ENCODE measurements around the gene SH3GLB1.

The SH3GLB1 gene

GRCh38 chr1:86775395-86775794 is 71.0 kb downstream of the SH3GLB1 start:
- Histone ChIP-seq H3K9ac (ENCODE audit: low read length) (no peak overlapping the region), H3K9me3 (ENCODE audit: low read length) (no peaks in the 10 kb centered on the region), H3K27ac (ENCODE audit: low read depth, low read length) (no peak overlapping the region), H3K4me3 (ENCODE audit: low read depth in 1 of 2, low read length in 2 of 2) (no peak overlapping the region), H3K36me3 (ENCODE audit: insufficient read depth, low read length) (no peaks in the 10 kb centered on the region), H3K4me1 (ENCODE audit: insufficient read depth, low read length) (peaks cover 8% of the 10 kb centered on the region), H3K27me3 (ENCODE audit: control insufficient read depth in 1 of 2, insufficient read depth in 2 of 2, low read length in 2 of 2) (no peaks in the 10 kb centered on the region)

- H3K9ac ChIP-seq (ENCODE audit: low read length) = no peak overlapping the region
- no peak overlapping the region for H3K27ac ChIP-seq (ENCODE audit: low read depth, low read length)
- no peaks in the 10 kb centered on the region for H3K27me3 ChIP-seq (ENCODE audit: control insufficient read depth in 1 of 2, insufficient read depth in 2 of 2, low read length in 2 of 2)
- H3K9me3 ChIP-seq (ENCODE audit: low read length) = no peaks in the 10 kb centered on the region
- no peaks in the 10 kb centered on the region for H3K36me3 ChIP-seq (ENCODE audit: insufficient read depth, low read length)
- no peak overlapping the region for H3K4me3 ChIP-seq (ENCODE audit: low read depth in 1 of 2, low read length in 2 of 2)
- H3K4me1 ChIP-seq (ENCODE audit: insufficient read depth, low read length) = peaks cover 8% of the 10 kb centered on the region
Observed at GRCh38 chr1:86776108-86776507, 71.7 kb downstream of the SH3GLB1 start.

DNA sequence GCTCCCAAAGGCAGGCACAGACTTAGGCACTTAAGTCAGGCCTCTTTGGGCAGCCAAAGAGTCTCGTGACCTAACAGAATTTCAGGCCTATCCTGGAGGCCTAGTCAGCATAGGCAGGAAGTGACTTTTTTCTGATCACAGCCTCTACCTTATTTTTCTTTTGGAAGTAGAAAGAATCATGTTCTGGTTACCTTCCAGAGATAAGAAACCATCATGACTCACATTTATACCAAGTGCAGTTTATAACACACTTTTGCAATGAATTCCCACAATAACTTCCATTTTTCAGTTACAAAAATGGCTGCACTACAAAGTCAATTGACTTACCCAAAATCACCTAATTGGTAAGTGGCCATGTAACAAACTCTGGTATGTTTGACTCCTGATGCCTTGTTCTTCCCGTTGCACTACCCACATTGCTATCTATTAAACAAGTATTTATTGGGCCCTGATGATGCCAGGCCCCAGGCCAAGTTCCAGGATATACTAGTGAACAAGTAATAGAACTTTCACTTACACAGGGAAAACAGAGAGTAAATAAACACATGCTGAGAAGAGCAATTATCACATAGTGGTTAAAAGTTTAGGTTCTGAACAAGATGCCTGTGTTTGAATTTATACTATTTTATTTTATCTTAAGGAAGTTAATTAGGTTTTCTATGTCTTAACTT is 74.3 kb downstream of the SH3GLB1 start:
- Histone ChIP-seq H3K27me3 (ENCODE audit: control insufficient read depth in 1 of 2, insufficient read depth in 2 of 2, low read length in 2 of 2) (no peaks in the 10 kb centered on the region), H3K4me3 (ENCODE audit: low read depth in 1 of 2, low read length in 2 of 2) (no peak overlapping the region), H3K9ac (ENCODE audit: low read length) (no peak overlapping the region), H3K4me1 (ENCODE audit: insufficient read depth, low read length) (peaks cover 5% of the 10 kb centered on the region), H3K36me3 (ENCODE audit: insufficient read depth, low read length) (no peaks in the 10 kb centered on the region), H3K27ac (ENCODE audit: low read depth, low read length) (no peak overlapping the region), H3K9me3 (ENCODE audit: low read length) (no peaks in the 10 kb centered on the region)

DNA sequence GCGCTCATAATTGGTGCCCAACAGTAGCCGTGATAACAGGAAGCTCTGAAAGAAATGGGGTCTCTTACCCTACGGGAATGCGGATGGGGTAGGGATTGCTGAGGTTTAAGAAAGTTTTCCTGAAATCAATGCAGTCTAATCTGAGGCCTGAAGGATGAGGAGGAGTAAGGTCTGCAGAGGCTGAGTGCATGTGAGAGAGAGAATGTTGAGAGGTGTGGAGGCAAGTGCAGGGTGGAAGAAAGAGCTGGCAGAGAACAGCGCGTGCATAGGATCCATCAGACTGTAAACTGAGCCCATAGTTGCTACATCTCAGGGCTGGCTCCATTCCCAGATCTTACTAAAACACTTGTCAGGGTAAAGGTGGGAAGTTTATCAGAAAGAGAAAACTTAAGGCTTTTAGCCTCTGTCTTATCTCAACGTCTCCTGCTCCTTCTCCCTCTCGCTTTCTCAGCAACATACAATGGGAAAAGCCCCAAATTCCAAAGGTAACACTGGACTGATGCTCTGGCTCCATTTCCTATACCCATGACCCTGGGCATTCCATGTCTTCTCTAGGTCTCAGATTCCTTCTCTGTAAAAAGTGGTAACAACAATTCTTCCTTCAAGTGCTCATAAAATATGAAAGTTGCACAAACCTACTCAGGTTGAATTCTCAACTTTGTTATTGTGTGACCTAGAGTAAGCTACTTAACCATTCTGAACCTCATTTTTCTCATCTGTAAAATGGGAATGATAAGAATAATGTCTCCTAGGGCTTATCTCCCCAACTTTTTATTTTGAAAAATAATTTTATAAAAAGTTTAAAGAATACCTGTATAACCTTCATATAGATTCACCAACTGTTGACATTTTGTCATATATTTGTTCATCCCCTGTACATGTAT is 75.2 kb downstream of the SH3GLB1 start:
- Histone ChIP-seq H3K4me1 (ENCODE audit: insufficient read depth, low read length) (no peaks in the 10 kb centered on the region), H3K27ac (ENCODE audit: low read depth, low read length) (no peak overlapping the region), H3K9me3 (ENCODE audit: low read length) (no peaks in the 10 kb centered on the region), H3K9ac (ENCODE audit: low read length) (no peak overlapping the region), H3K36me3 (ENCODE audit: insufficient read depth, low read length) (no peaks in the 10 kb centered on the region), H3K27me3 (ENCODE audit: control insufficient read depth in 1 of 2, insufficient read depth in 2 of 2, low read length in 2 of 2) (no peaks in the 10 kb centered on the region), H3K4me3 (ENCODE audit: low read depth in 1 of 2, low read length in 2 of 2) (no peak overlapping the region)

DNA sequence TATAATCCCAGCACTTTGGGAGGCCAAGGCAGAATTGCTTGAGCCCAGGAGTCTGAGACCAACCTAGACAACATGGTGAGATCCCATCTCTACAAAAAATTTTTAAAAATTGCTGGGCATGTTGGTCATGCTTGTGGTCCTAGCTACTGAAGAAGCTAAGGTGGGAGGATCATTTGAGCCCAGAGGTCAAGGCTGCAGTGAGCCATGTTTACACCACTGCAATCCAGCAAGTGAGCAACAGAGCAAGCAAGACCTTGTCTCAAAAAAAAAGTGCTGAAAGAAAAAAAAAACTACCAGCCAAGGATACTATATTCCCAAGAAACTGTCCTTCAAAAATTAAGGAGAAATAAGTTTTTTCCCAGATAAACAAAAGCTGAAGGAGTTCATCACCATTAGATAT is 78.1 kb downstream of the SH3GLB1 start:
- no peak overlapping the region for H3K27ac ChIP-seq (ENCODE audit: low read depth, low read length)
- no peaks in the 10 kb centered on the region for H3K27me3 ChIP-seq (ENCODE audit: control insufficient read depth in 1 of 2, insufficient read depth in 2 of 2, low read length in 2 of 2)
- no peaks in the 10 kb centered on the region for H3K4me1 ChIP-seq (ENCODE audit: insufficient read depth, low read length)
- H3K36me3 ChIP-seq (ENCODE audit: insufficient read depth, low read length) = no peaks in the 10 kb centered on the region
- no peak overlapping the region for H3K4me3 ChIP-seq (ENCODE audit: low read depth in 1 of 2, low read length in 2 of 2)
- H3K9me3 ChIP-seq (ENCODE audit: low read length) = no peaks in the 10 kb centered on the region
- no peak overlapping the region for H3K9ac ChIP-seq (ENCODE audit: low read length)

DNA sequence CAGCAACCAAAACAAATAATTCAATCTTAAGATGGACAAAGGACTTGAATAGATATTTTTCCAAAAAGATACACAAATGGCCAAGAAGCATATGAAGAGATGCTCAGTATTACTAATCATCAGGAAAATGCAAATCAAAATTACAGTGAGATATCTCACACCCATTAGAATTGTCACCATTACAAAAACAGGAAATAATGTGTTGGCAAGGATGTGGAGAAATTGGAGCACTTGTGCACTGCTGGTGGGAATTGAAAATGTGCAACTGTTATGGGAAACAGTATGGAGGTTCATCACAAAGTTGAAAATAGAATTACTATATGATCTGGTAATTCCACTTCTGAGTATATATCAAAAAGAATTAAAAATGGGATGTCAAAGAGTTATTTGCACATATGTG is 83.2 kb downstream of the SH3GLB1 start:
- Histone ChIP-seq H3K36me3 (ENCODE audit: insufficient read depth, low read length) (no peaks in the 10 kb centered on the region), H3K27me3 (ENCODE audit: control insufficient read depth in 1 of 2, insufficient read depth in 2 of 2, low read length in 2 of 2) (no peaks in the 10 kb centered on the region), H3K4me1 (ENCODE audit: insufficient read depth, low read length) (peaks cover 3% of the 10 kb centered on the region), H3K4me3 (ENCODE audit: low read depth in 1 of 2, low read length in 2 of 2) (no peak overlapping the region), H3K27ac (ENCODE audit: low read depth, low read length) (no peak overlapping the region), H3K9ac (ENCODE audit: low read length) (no peak overlapping the region), H3K9me3 (ENCODE audit: low read length) (no peaks in the 10 kb centered on the region)

DNA sequence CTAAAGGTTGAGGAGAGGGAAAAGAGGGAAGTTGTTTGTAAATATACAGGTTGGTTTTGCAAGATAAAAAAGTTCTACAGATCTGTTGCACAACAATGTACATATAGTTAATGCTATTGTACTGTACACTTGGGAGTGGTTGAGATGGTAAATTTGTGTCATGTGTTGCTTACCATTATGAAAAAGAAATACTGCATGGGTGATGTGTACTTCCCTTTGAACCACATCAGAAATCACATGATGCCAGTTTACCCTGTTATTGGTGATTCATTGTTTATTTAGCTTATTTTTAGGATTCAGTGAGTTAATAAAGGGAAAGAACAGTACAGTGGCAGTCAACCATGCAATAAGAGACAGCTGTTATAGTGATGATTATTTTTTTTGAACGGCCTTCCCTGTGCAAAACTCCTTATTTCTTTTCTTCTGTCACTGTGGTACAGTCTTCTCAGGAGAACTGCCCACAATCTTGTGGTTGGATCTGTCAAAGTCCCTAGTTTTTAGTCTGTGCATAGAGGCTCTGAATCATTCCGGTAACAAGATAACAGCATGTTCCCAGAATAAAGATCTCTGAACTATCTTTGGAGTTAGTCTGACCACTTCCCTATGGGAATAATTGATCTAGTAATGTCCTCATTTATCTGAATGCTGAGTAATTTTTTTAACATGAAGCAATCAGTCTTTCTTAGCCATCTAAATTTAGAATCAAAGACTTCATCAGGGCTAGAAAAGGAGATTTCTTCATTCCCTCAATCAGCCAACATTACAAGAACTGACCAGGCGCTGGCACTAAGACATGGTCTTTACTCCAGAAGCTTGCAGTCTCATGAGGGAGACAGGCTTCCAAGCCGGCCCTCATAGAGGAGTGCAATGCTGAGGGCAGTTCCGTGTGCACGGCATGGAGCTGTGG is 84.2 kb downstream of the SH3GLB1 start:
- Histone ChIP-seq H3K4me3 (ENCODE audit: low read depth in 1 of 2, low read length in 2 of 2) (no peak overlapping the region), H3K27ac (ENCODE audit: low read depth, low read length) (no peak overlapping the region), H3K36me3 (ENCODE audit: insufficient read depth, low read length) (no peaks in the 10 kb centered on the region), H3K9ac (ENCODE audit: low read length) (no peak overlapping the region), H3K4me1 (ENCODE audit: insufficient read depth, low read length) (peaks cover 7% of the 10 kb centered on the region), H3K27me3 (ENCODE audit: control insufficient read depth in 1 of 2, insufficient read depth in 2 of 2, low read length in 2 of 2) (no peaks in the 10 kb centered on the region), H3K9me3 (ENCODE audit: low read length) (no peaks in the 10 kb centered on the region)

- Histone ChIP-seq H3K9me3 (ENCODE audit: low read length) (no peaks in the 10 kb centered on the region), H3K9ac (ENCODE audit: low read length) (no peak overlapping the region), H3K27me3 (ENCODE audit: control insufficient read depth in 1 of 2, insufficient read depth in 2 of 2, low read length in 2 of 2) (no peaks in the 10 kb centered on the region), H3K4me3 (ENCODE audit: low read depth in 1 of 2, low read length in 2 of 2) (no peak overlapping the region), H3K27ac (ENCODE audit: low read depth, low read length) (no peak overlapping the region), H3K36me3 (ENCODE audit: insufficient read depth, low read length) (no peaks in the 10 kb centered on the region), H3K4me1 (ENCODE audit: insufficient read depth, low read length) (peaks cover 7% of the 10 kb centered on the region)
Observed at GRCh38 chr1:86795316-86795715, 90.9 kb downstream of the SH3GLB1 start.
